Loucy (cell line): ENCODE results near the gene NDUFS4.

ENCODE experiments used
- H2AFZ ChIP-seq: fragments of 200-600 bp; sonication (generic); 2 replicates; pipeline ENCODE4 v1.6.0; 2016; ENCODE audit warnings: antibody characterized with exemption, mild to moderate bottlenecking, low read length, moderate library complexity
- H3F3A ChIP-seq: fragments of 200-600 bp; 2 replicates; pipeline ENCODE4 v1.6.0; 2016; ENCODE audit warnings: antibody characterized with exemption, low read depth, mild to moderate bottlenecking
- H3K27me3 ChIP-seq: fragments of 200-600 bp; sonication (generic); 2 replicates; pipeline ENCODE4 v1.6.1; 2014; ENCODE audit warnings: low read length, mild to moderate bottlenecking; ENCODE audit not compliant: insufficient read depth, poor library complexity, severe bottlenecking
- H3K36me3 ChIP-seq: fragments of 200-600 bp; sonication (generic); 2 replicates; pipeline ENCODE4 v1.6.1; 2016; ENCODE audit warnings: low read length; ENCODE audit not compliant: insufficient read depth
- H3K4me1 ChIP-seq: fragments of 200-600 bp; sonication (generic); 2 replicates; pipeline ENCODE4 v1.5.1; 2014; ENCODE audit warnings: low read length, mild to moderate bottlenecking; ENCODE audit not compliant: insufficient read depth, poor library complexity, severe bottlenecking
- H3K4me2 ChIP-seq: fragments of 200-600 bp; sonication (generic); 2 replicates; pipeline ENCODE4 v1.6.0; 2014; ENCODE audit warnings: antibody characterized with exemption, low read length, low read depth, mild to moderate bottlenecking; ENCODE audit not compliant: poor library complexity, severe bottlenecking
- H3K4me3 ChIP-seq: fragments of 200-600 bp; sonication (generic); 2 replicates; pipeline ENCODE4 v1.5.1; 2014; ENCODE audit warnings: low read length, mild to moderate bottlenecking, mixed read lengths; ENCODE audit not compliant: poor library complexity, severe bottlenecking
- H3K79me2 ChIP-seq: fragments of 200-600 bp; sonication (generic); 2 replicates; pipeline ENCODE4 v1.6.1; 2014; ENCODE audit warnings: low read length; ENCODE audit not compliant: insufficient read depth
- H3K9ac ChIP-seq: fragments of 200-600 bp; sonication (generic); 2 replicates; pipeline ENCODE4 v1.6.0; 2014; ENCODE audit warnings: mild to moderate bottlenecking, low read depth, low read length, moderate library complexity; ENCODE audit not compliant: poor library complexity, severe bottlenecking
- H3K9me2 ChIP-seq: fragments of 200-600 bp; sonication (generic); replicated peaks from 2 replicates; pipeline ENCODE4 v1.6.1; 2016; ENCODE audit warnings: low read depth, low read length, mixed read lengths
- H3K9me3 ChIP-seq: fragments of 200-600 bp; sonication (generic); 2 replicates; pipeline ENCODE4 v1.6.1; 2014; ENCODE audit warnings: mild to moderate bottlenecking, antibody characterized with exemption, low read length, low read depth; ENCODE audit not compliant: insufficient read depth
- H4K20me1 ChIP-seq: fragments of 200-600 bp; sonication (generic); 2 replicates; pipeline ENCODE4 v1.6.0; 2014; ENCODE audit warnings: antibody characterized with exemption, low read length, mild to moderate bottlenecking; ENCODE audit not compliant: insufficient read depth, poor library complexity, severe bottlenecking
- CTCF ChIP-seq: fragments of 200-600 bp; sonication (generic); conservative IDR thresholded peaks from 2 replicates; pipeline ENCODE4 v1.5.1; 2014; ENCODE audit warnings: mild to moderate bottlenecking, antibody characterized with exemption, low read length
- EZH2phosphoT487 ChIP-seq: fragments of 200-600 bp; IDR thresholded peaks from 2 replicates; pipeline ENCODE4 v1.6.1; 2018; ENCODE audit warnings: antibody characterized with exemption, mild to moderate bottlenecking, moderate library complexity, borderline replicate concordance

Gene NDUFS4

GRCh38 chr5:53568401-53568800 lies 8.0 kb downstream of the NDUFS4 start:
- H3K9ac ChIP-seq = no peak overlapping the region
- H3K4me2 ChIP-seq = peak overlapping the region; percentile 51
- no peaks in the 10 kb centered on the region for H3K36me3 ChIP-seq
- no peaks in the 10 kb centered on the region for H3K9me2 ChIP-seq
- no peaks in the 10 kb centered on the region for H3K27me3 ChIP-seq
- TF ChIP-seq CTCF (no peak), EZH2phosphoT487 (no peak)
- peak overlapping the region; percentile 6 for H3K4me3 ChIP-seq
- peaks cover 18% of the 10 kb centered on the region for H4K20me1 ChIP-seq
- H2AFZ ChIP-seq = no peak overlapping the region
- H3K9me3 ChIP-seq = no peaks in the 10 kb centered on the region
- peaks cover 94% of the 10 kb centered on the region for H3K79me2 ChIP-seq
- H3K4me1 ChIP-seq = peaks cover 27% of the 10 kb centered on the region
- H3F3A ChIP-seq = no peaks in the 10 kb centered on the region

DNA sequence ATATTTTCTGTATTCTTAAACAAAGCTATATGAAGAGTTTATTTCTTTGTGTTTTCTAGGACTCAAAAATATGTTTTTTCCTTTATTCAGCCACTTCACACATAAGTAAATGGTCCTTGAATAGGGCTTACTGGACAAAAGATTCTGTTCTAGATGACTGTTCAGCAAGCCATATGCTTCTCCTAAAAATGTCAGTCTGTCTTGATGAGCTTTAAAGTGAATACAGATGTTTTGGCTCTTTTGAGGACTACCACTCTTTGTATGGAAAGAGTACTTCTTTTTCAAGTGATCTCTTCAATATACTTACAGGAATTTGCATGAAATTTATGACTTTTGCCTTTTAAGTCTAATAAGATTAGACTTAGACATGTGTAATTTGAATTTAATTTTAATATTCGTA lies 8.4 kb downstream of the NDUFS4 start:
- peaks cover 18% of the 10 kb centered on the region for H4K20me1 ChIP-seq
- H3K79me2 ChIP-seq = peaks cover 94% of the 10 kb centered on the region
- peak overlapping the region; percentile 16 for H3K4me3 ChIP-seq
- no peak overlapping the region for H2AFZ ChIP-seq
- H3F3A ChIP-seq = no peaks in the 10 kb centered on the region
- H3K9me2 ChIP-seq = no peaks in the 10 kb centered on the region
- no peak overlapping the region for H3K9ac ChIP-seq
- H3K27me3 ChIP-seq = no peaks in the 10 kb centered on the region
- no peaks in the 10 kb centered on the region for H3K36me3 ChIP-seq
- H3K9me3 ChIP-seq = no peaks in the 10 kb centered on the region
- H3K4me2 ChIP-seq = peak overlapping the region; percentile 51
- peaks cover 24% of the 10 kb centered on the region for H3K4me1 ChIP-seq
- TF ChIP-seq EZH2phosphoT487 (no peak), CTCF (no peak)

DNA sequence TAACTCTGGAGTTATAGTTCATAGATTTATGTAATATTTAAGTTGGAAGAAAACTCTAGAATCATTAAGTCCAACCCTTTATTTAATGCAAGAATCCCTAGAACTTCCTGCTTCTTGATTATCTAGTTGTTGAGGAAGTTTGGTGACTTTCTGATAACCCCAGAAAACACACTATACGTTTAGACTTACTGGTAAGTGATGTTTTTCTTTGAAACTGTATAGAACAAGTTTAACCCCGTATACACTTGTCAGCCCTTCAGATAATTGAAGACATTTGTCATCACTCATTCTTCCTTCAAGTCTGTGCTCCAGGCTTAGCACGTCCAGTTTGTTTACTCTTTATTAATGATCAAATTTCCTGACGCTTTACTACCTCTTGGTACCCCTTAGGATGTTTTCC lies 9.0 kb downstream of the NDUFS4 start:
- Histone ChIP-seq H4K20me1 (peaks cover 22% of the 10 kb centered on the region), H3K27me3 (no peaks in the 10 kb centered on the region), H3F3A (no peaks in the 10 kb centered on the region), H3K4me1 (peaks cover 18% of the 10 kb centered on the region), H3K9ac (no peak overlapping the region), H2AFZ (no peak overlapping the region), H3K9me2 (no peaks in the 10 kb centered on the region), H3K36me3 (no peaks in the 10 kb centered on the region), H3K79me2 (peaks cover 94% of the 10 kb centered on the region), H3K4me3 (peak overlapping the region; percentile 16), H3K9me3 (no peaks in the 10 kb centered on the region), H3K4me2 (peak overlapping the region; percentile 51)
- no peak for TF ChIP-seq EZH2phosphoT487
- TF ChIP-seq CTCF = no peak
